ENCODE data around the gene MESP1. TPM values are rescaled to one million over a fixed set of nuclear protein-coding genes. Genes with fewer than 3 reads are reported as not detected.
"Not testable (repeated sequence)": the region's sequence is repeated elsewhere in the genome, so short reads cannot be mapped to it uniquely, and the experiment has no call there.

Gene MESP1
- polyA plus RNA-seq, 4 donors, result 0.69 to 1.1 (median 0.97) TPM; not detected in 1

- FAIRE-seq, result no peak
- 94 to 96% (median 95%) methylated on average over 22 of the region's 22 CpGs for WGBS, 3 donors
Measured at GRCh38 chr15:89792106-89792805, 41.2 kb upstream of the MESP1 start.

GRCh38 chr15:89790661-89791060 is 39.6 kb upstream of the MESP1 start:
- Histone ChIP-seq H3K9me3 (ENCODE audit: control insufficient read depth in 2 of 2, insufficient read depth in 1 of 2, low read depth in 1 of 2, low read length in 1 of 2) (peaks cover 0 to 4% of the 10 kb centered on the region in 2 donors), H3K27me3 (ENCODE audit: control insufficient read depth in 3 of 3, insufficient read depth in 3 of 3, low read length in 3 of 3) (no peaks in the 10 kb centered on the region), H3K4me1 (ENCODE audit: control insufficient read depth in 3 of 3, insufficient read depth in 2 of 3, low read depth in 1 of 3, low read length in 2 of 3) (peaks cover 0 to 6% (median 3%) of the 10 kb centered on the region in 3 donors), H3K36me3 (ENCODE audit: control insufficient read depth in 3 of 3, insufficient read depth in 2 of 3, low read depth in 1 of 3, low read length in 3 of 3) (peaks cover 2 to 70% (median 28%) of the 10 kb centered on the region in 3 donors), H3K4me3 (ENCODE audit: low read depth in 1 of 3, low read length in 3 of 3) (no peak overlapping the region), H3K27ac (ENCODE audit: low read depth in 1 of 3, low read length in 2 of 3) (peak overlapping the region in 1 of 3 donors; percentile 16)
- no peak for FAIRE-seq
- no peak for DNase-seq
- whole genome bisulfite sequencing, 3 donors, result 88 to 90% (median 90%) methylated on average over 16 of the region's 16 CpGs

More at GRCh38 chr15:89792106-89792805, 41.2 kb upstream of the MESP1 start:
- Histone ChIP-seq H3K9me3 (ENCODE audit: control insufficient read depth in 2 of 2, insufficient read depth in 1 of 2, low read depth in 1 of 2, low read length in 1 of 2) (peaks cover 0 to 4% of the 10 kb centered on the region in 2 donors), H3K36me3 (ENCODE audit: control insufficient read depth in 3 of 3, insufficient read depth in 2 of 3, low read depth in 1 of 3, low read length in 3 of 3) (peaks cover 2 to 76% (median 28%) of the 10 kb centered on the region in 3 donors), H3K4me1 (ENCODE audit: control insufficient read depth in 3 of 3, insufficient read depth in 2 of 3, low read depth in 1 of 3, low read length in 2 of 3) (peaks cover 0 to 3% (median 0%) of the 10 kb centered on the region in 3 donors), H3K27me3 (ENCODE audit: control insufficient read depth in 3 of 3, insufficient read depth in 3 of 3, low read length in 3 of 3) (no peaks in the 10 kb centered on the region), H3K27ac (ENCODE audit: low read depth in 1 of 3, low read length in 2 of 3) (no peak overlapping the region), H3K4me3 (ENCODE audit: low read depth in 1 of 3, low read length in 3 of 3) (no peak overlapping the region)
- no peak for DNase-seq

GRCh38 chr15:89790206-89790605 is 39.2 kb upstream of the MESP1 start:
- peaks cover 0 to 4% of the 10 kb centered on the region in 2 donors for H3K9me3 ChIP-seq (ENCODE audit: control insufficient read depth in 2 of 2, insufficient read depth in 1 of 2, low read depth in 1 of 2, low read length in 1 of 2)
- H3K4me1 ChIP-seq (ENCODE audit: control insufficient read depth in 3 of 3, insufficient read depth in 2 of 3, low read depth in 1 of 3, low read length in 2 of 3), result peaks cover 0 to 9% (median 3%) of the 10 kb centered on the region in 3 donors
- H3K27me3 ChIP-seq (ENCODE audit: control insufficient read depth in 3 of 3, insufficient read depth in 3 of 3, low read length in 3 of 3), result no peaks in the 10 kb centered on the region
- DNase-seq (no peak), FAIRE-seq (no peak)
- 83 to 92% (median 85%) methylated on average over 10 of the region's 10 CpGs for WGBS, 3 donors
- H3K36me3 ChIP-seq (ENCODE audit: control insufficient read depth in 3 of 3, insufficient read depth in 2 of 3, low read depth in 1 of 3, low read length in 3 of 3), result peaks cover 2 to 73% (median 28%) of the 10 kb centered on the region in 3 donors
- H3K4me3 ChIP-seq (ENCODE audit: low read depth in 1 of 3, low read length in 3 of 3), result no peak overlapping the region
- no peak overlapping the region for H3K27ac ChIP-seq (ENCODE audit: low read depth in 1 of 3, low read length in 2 of 3)

- H3K4me3 ChIP-seq (ENCODE audit: low read depth in 1 of 3, low read length in 3 of 3); H3K27me3 ChIP-seq (ENCODE audit: control insufficient read depth in 3 of 3, insufficient read depth in 3 of 3, low read length in 3 of 3); FAIRE-seq; H3K27ac ChIP-seq (ENCODE audit: low read depth in 1 of 3, low read length in 2 of 3); H3K9me3 ChIP-seq (ENCODE audit: control insufficient read depth in 2 of 2, insufficient read depth in 1 of 2, low read depth in 1 of 2, low read length in 1 of 2): not testable (repeated sequence)
- Histone ChIP-seq H3K36me3 (ENCODE audit: control insufficient read depth in 3 of 3, insufficient read depth in 2 of 3, low read depth in 1 of 3, low read length in 3 of 3) (peaks cover 2 to 78% (median 23%) of the 10 kb centered on the region in 3 donors), H3K4me1 (ENCODE audit: control insufficient read depth in 3 of 3, insufficient read depth in 2 of 3, low read depth in 1 of 3, low read length in 2 of 3) (peaks cover 0 to 25% (median 2%) of the 10 kb centered on the region in 3 donors)
- peak in 1 of 2 donors; percentile 2 for DNase-seq
- WGBS, 3 donors, result 95 to 98% (median 97%) methylated on average over 4 of the region's 4 CpGs
Measured at GRCh38 chr15:89788585-89788984, 37.5 kb upstream of the MESP1 start.

GRCh38 chr15:89787944-89788343 is 36.9 kb upstream of the MESP1 start:
- H3K27ac ChIP-seq (ENCODE audit: low read depth in 1 of 3, low read length in 2 of 3), result no peak overlapping the region
- H3K36me3 ChIP-seq (ENCODE audit: control insufficient read depth in 3 of 3, insufficient read depth in 2 of 3, low read depth in 1 of 3, low read length in 3 of 3), result peaks cover 2 to 76% (median 21%) of the 10 kb centered on the region in 3 donors
- no peaks in the 10 kb centered on the region for H3K27me3 ChIP-seq (ENCODE audit: control insufficient read depth in 3 of 3, insufficient read depth in 3 of 3, low read length in 3 of 3)
- H3K9me3 ChIP-seq (ENCODE audit: control insufficient read depth in 2 of 2, insufficient read depth in 1 of 2, low read depth in 1 of 2, low read length in 1 of 2), result peaks cover 0 to 4% of the 10 kb centered on the region in 2 donors
- no peak for FAIRE-seq
- WGBS, 3 donors, result 97 to 98% (median 97%) methylated on average over 3 of the region's 3 CpGs
- H3K4me1 ChIP-seq (ENCODE audit: control insufficient read depth in 3 of 3, insufficient read depth in 2 of 3, low read depth in 1 of 3, low read length in 2 of 3), result peaks cover 0 to 32% (median 2%) of the 10 kb centered on the region in 3 donors
- DNase-seq, result peak in 1 of 2 donors; percentile 11
- H3K4me3 ChIP-seq (ENCODE audit: low read depth in 1 of 3, low read length in 3 of 3), result no peak overlapping the region

GRCh38 chr15:89785774-89786140 is 34.7 kb upstream of the MESP1 start:
- H3K27ac ChIP-seq (ENCODE audit: low read depth in 1 of 3, low read length in 2 of 3), result peak overlapping the region in 2 of 3 donors; percentile 53 to 90
- H3K4me3 ChIP-seq (ENCODE audit: low read depth in 1 of 3, low read length in 3 of 3), result no peak overlapping the region
- no peaks in the 10 kb centered on the region for H3K27me3 ChIP-seq (ENCODE audit: control insufficient read depth in 3 of 3, insufficient read depth in 3 of 3, low read length in 3 of 3)
- peaks cover 0 to 46% (median 4%) of the 10 kb centered on the region in 3 donors for H3K4me1 ChIP-seq (ENCODE audit: control insufficient read depth in 3 of 3, insufficient read depth in 2 of 3, low read depth in 1 of 3, low read length in 2 of 3)
- DNase-seq (no peak), FAIRE-seq (no peak)
- peaks cover 0 to 57% (median 6%) of the 10 kb centered on the region in 3 donors for H3K36me3 ChIP-seq (ENCODE audit: control insufficient read depth in 3 of 3, insufficient read depth in 2 of 3, low read depth in 1 of 3, low read length in 3 of 3)
- H3K9me3 ChIP-seq (ENCODE audit: control insufficient read depth in 2 of 2, insufficient read depth in 1 of 2, low read depth in 1 of 2, low read length in 1 of 2), result peaks cover 0 to 4% of the 10 kb centered on the region in 2 donors

GRCh38 chr15:89785064-89785773 is 34.2 kb upstream of the MESP1 start:
- peaks cover 0 to 4% of the 10 kb centered on the region in 2 donors for H3K9me3 ChIP-seq (ENCODE audit: control insufficient read depth in 2 of 2, insufficient read depth in 1 of 2, low read depth in 1 of 2, low read length in 1 of 2)
- no peak for FAIRE-seq
- H3K36me3 ChIP-seq (ENCODE audit: control insufficient read depth in 3 of 3, insufficient read depth in 2 of 3, low read depth in 1 of 3, low read length in 3 of 3), result peaks cover 0 to 51% (median under 1%) of the 10 kb centered on the region in 3 donors
- H3K4me1 ChIP-seq (ENCODE audit: control insufficient read depth in 3 of 3, insufficient read depth in 2 of 3, low read depth in 1 of 3, low read length in 2 of 3), result peaks cover 0 to 50% (median 4%) of the 10 kb centered on the region in 3 donors
- peak overlapping the region; percentile 53 to 90 (median 82) for H3K27ac ChIP-seq (ENCODE audit: low read depth in 1 of 3, low read length in 2 of 3)
- no peaks in the 10 kb centered on the region for H3K27me3 ChIP-seq (ENCODE audit: control insufficient read depth in 3 of 3, insufficient read depth in 3 of 3, low read length in 3 of 3)
- 15 to 64% (median 33%) methylated on average over 13 of the region's 13 CpGs for WGBS, 3 donors
- H3K4me3 ChIP-seq (ENCODE audit: low read depth in 1 of 3, low read length in 3 of 3), result no peak overlapping the region
- DNase-seq, result peak; percentile 85 to 96

- Histone ChIP-seq H3K4me1 (ENCODE audit: control insufficient read depth in 3 of 3, insufficient read depth in 2 of 3, low read depth in 1 of 3, low read length in 2 of 3) (peaks cover 0 to 50% (median 4%) of the 10 kb centered on the region in 3 donors), H3K27ac (ENCODE audit: low read depth in 1 of 3, low read length in 2 of 3) (peak overlapping the region; percentile 53 to 90 (median 82)), H3K36me3 (ENCODE audit: control insufficient read depth in 3 of 3, insufficient read depth in 2 of 3, low read depth in 1 of 3, low read length in 3 of 3) (peaks cover 0 to 46% (median 0%) of the 10 kb centered on the region in 3 donors), H3K9me3 (ENCODE audit: control insufficient read depth in 2 of 2, insufficient read depth in 1 of 2, low read depth in 1 of 2, low read length in 1 of 2) (peaks cover 0 to 4% of the 10 kb centered on the region in 2 donors), H3K4me3 (ENCODE audit: low read depth in 1 of 3, low read length in 3 of 3) (no peak overlapping the region), H3K27me3 (ENCODE audit: control insufficient read depth in 3 of 3, insufficient read depth in 3 of 3, low read length in 3 of 3) (no peaks in the 10 kb centered on the region)
- 69 to 80% (median 78%) methylated on average over 7 of the region's 7 CpGs for WGBS, 3 donors
- no peak for FAIRE-seq
- DNase-seq, result no peak
Measured at GRCh38 chr15:89784686-89784960, 33.6 kb upstream of the MESP1 start.

Data from small intestine (tissue), 7 donors.